Esophagus squamous epithelium (tissue), 4 donors: ENCODE results near the gene CNST.
"Not testable (repeated sequence)": the region's sequence is repeated elsewhere in the genome, so short reads cannot be mapped to it uniquely, and the experiment has no call there.

Experiments used
- POLR2A ChIP-seq, 4 donors: fragments of 450-650 bp; IDR thresholded peaks; one replicate each; pipeline ENCODE4 v1.6.1; 2017; ENCODE audit warnings: antibody characterized with exemption in 4 of 4, mild to moderate bottlenecking in 4 of 4, moderate library complexity in 3 of 4
- TF ChIP-seq, protein P1 (sequence below), 6 experiments: fragments of 450-650 bp in 4 of 6; fragments of 200-600 bp in 2 of 6; sonication (generic) in 2 of 6; IDR thresholded peaks; one replicate each; pipeline ENCODE4 v1.5.1; 2016 to 2019; ENCODE audit warnings: antibody characterized with exemption in 6 of 6, mild to moderate bottlenecking in 4 of 6, moderate library complexity in 4 of 6

DNA sequence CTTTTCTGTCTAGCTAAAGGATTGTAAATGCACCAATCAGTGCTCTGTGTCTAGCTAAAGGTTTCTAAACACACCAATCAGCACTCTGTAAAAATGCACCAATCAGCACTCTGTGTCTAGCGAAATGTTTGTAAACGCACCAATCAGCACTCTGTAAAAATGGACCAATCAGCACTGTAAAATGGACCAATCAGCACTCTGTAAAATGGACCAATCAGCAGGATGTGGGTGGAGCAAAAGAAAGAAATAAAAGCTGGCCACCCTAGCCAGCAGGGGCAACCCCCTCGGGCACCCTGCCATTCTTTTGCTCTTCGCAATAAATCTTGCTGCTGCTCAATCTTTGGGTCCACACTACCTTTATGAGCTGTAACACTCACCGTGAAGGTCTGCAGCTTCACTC, 146.2 kb downstream of the CNST start:
- TF ChIP-seq, protein P1, sequence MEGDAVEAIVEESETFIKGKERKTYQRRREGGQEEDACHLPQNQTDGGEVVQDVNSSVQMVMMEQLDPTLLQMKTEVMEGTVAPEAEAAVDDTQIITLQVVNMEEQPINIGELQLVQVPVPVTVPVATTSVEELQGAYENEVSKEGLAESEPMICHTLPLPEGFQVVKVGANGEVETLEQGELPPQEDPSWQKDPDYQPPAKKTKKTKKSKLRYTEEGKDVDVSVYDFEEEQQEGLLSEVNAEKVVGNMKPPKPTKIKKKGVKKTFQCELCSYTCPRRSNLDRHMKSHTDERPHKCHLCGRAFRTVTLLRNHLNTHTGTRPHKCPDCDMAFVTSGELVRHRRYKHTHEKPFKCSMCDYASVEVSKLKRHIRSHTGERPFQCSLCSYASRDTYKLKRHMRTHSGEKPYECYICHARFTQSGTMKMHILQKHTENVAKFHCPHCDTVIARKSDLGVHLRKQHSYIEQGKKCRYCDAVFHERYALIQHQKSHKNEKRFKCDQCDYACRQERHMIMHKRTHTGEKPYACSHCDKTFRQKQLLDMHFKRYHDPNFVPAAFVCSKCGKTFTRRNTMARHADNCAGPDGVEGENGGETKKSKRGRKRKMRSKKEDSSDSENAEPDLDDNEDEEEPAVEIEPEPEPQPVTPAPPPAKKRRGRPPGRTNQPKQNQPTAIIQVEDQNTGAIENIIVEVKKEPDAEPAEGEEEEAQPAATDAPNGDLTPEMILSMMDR (IDR thresholded peaks at IDR 0.05), result not testable (repeated sequence)
- TF ChIP-seq POLR2A (IDR thresholded peaks at IDR 0.05), result not testable (repeated sequence)
